ENCODE measurements around the gene DSTN.
"Not testable (repeated sequence)": the region's sequence is repeated elsewhere in the genome, so short reads cannot be mapped to it uniquely, and the experiment has no call there.

DSTN gene

GRCh38 chr20:17648791-17649730 is 79.2 kb downstream of the DSTN start:
- peak in 1 of 3 donors; percentile 12 for DNase-seq (ENCODE audit: low read depth in 3 of 3, low spot score in 1 of 3)

- no peak for DNase-seq (ENCODE audit: low read depth in 3 of 3, low spot score in 1 of 3)
These were observed 80.6 kb downstream of the DSTN start for GRCh38 chr20:17650301-17651128.

- no peak for DNase-seq (ENCODE audit: low read depth in 3 of 3, low spot score in 1 of 3)
These were observed 81.4 kb downstream of the DSTN start for GRCh38 chr20:17651129-17651759.

GRCh38 chr20:17651760-17652388 is 82.0 kb downstream of the DSTN start:
- DNase-seq (ENCODE audit: low read depth in 3 of 3, low spot score in 1 of 3): no peak

- no peak for DNase-seq (ENCODE audit: low read depth in 3 of 3, low spot score in 1 of 3)
These were observed 82.5 kb downstream of the DSTN start for GRCh38 chr20:17652411-17652810.

- no peak for DNase-seq (ENCODE audit: low read depth in 3 of 3, low spot score in 1 of 3)
These were observed 84.2 kb downstream of the DSTN start for GRCh38 chr20:17653835-17654648.

GRCh38 chr20:17654649-17655285 is 84.9 kb downstream of the DSTN start:
- DNase-seq (ENCODE audit: low read depth in 3 of 3, low spot score in 1 of 3): no peak

- no peak for DNase-seq (ENCODE audit: low read depth in 3 of 3, low spot score in 1 of 3)
These were observed 85.4 kb downstream of the DSTN start for GRCh38 chr20:17655286-17655651.

GRCh38 chr20:17655865-17656479 is 86.1 kb downstream of the DSTN start:
- no peak for DNase-seq (ENCODE audit: low read depth in 3 of 3, low spot score in 1 of 3)

- no peak for DNase-seq (ENCODE audit: low read depth in 3 of 3, low spot score in 1 of 3)
These were observed 87.4 kb downstream of the DSTN start for GRCh38 chr20:17657079-17657825.

- no peak for DNase-seq (ENCODE audit: low read depth in 3 of 3, low spot score in 1 of 3)
These were observed 88.2 kb downstream of the DSTN start for GRCh38 chr20:17657898-17658647.

- no peak for DNase-seq (ENCODE audit: low read depth in 3 of 3, low spot score in 1 of 3)
These were observed 88.7 kb downstream of the DSTN start for GRCh38 chr20:17658648-17658993.

GRCh38 chr20:17659344-17659743 is 89.5 kb downstream of the DSTN start:
- DNase-seq (ENCODE audit: low read depth in 3 of 3, low spot score in 1 of 3): not testable (repeated sequence)
